ENCODE results near the gene SDR42E1.

- TF ChIP-seq RAD21 (CRISPR knock-in tag; IDR thresholded peaks at IDR 0.05) (no peak), CTCF (CRISPR knock-in tag; IDR thresholded peaks at IDR 0.05) (no peak), THAP7 (CRISPR knock-in tag; IDR thresholded peaks at IDR 0.05) (no peak), ZFX (CRISPR knock-in tag; IDR thresholded peaks at IDR 0.05; ENCODE audit: low read depth) (no peak), SMARCC2 (IDR thresholded peaks at IDR 0.05) (no peak), ELK4 (CRISPR knock-in tag; IDR thresholded peaks at IDR 0.05; ENCODE audit: borderline replicate concordance) (no peak)
Measured at GRCh38 chr16:81971853-81972252, 39.4 kb downstream of the SDR42E1 start.
